H9 (cell line): ENCODE measurements around the gene GPR37L1. TPM values are rescaled to one million over a fixed set of nuclear protein-coding genes. Genes with fewer than 3 reads are reported as not detected.
A peak's percentile ranks its signal among the peaks of the same experiment; 100 is the strongest.

Source experiments
- DNase-seq: peaks from one replicate; pipeline ENCODE4 v3.0.0-alpha.2; 2017
- H2AFZ ChIP-seq: one replicate; pipeline ENCODE4 v1.6.1; 2013; ENCODE audit warnings: mild to moderate bottlenecking, low read length, control low read depth, moderate library complexity
- H2AK5ac ChIP-seq: 2 replicates; pipeline ENCODE4 v1.6.1; 2013; ENCODE audit warnings: low read length, control low read depth, mixed read lengths; ENCODE audit not compliant: insufficient read length
- H2BK120ac ChIP-seq: one replicate; pipeline ENCODE4 v1.6.1; 2013; ENCODE audit warnings: low read depth, mild to moderate bottlenecking, low read length, control low read depth, inconsistent platforms; ENCODE audit not compliant: poor library complexity, severe bottlenecking
- H2BK12ac ChIP-seq: 2 replicates; pipeline ENCODE4 v1.6.1; 2013; ENCODE audit warnings: low read length, control low read depth, mixed read lengths, low read depth; ENCODE audit not compliant: insufficient read length
- H2BK15ac ChIP-seq: 2 replicates; pipeline ENCODE4 v1.6.1; 2013; ENCODE audit warnings: low read depth, low read length, control low read depth
- H2BK20ac ChIP-seq: one replicate; pipeline ENCODE4 v1.6.1; 2013; ENCODE audit warnings: low read depth, mild to moderate bottlenecking, low read length, control low read depth, inconsistent platforms; ENCODE audit not compliant: poor library complexity, severe bottlenecking
- H2BK5ac ChIP-seq: 2 replicates; pipeline ENCODE4 v1.6.1; 2013; ENCODE audit warnings: low read length, control low read depth, mixed read lengths; ENCODE audit not compliant: insufficient read length
- H3K14ac ChIP-seq: 2 replicates; pipeline ENCODE4 v1.6.1; 2013; ENCODE audit warnings: low read length, control low read depth; ENCODE audit not compliant: insufficient read depth
- H3K18ac ChIP-seq: 2 replicates; pipeline ENCODE4 v1.6.1; 2013; ENCODE audit warnings: low read depth, mild to moderate bottlenecking, mixed read lengths, low read length, control low read depth; ENCODE audit not compliant: insufficient read length
- H3K23ac ChIP-seq: 2 replicates; pipeline ENCODE4 v1.6.1; 2013; ENCODE audit warnings: low read length, control low read depth, mixed read lengths, low read depth; ENCODE audit not compliant: insufficient read length
- H3K23me2 ChIP-seq: 2 replicates; pipeline ENCODE4 v1.6.1; 2013; ENCODE audit warnings: low read depth, mild to moderate bottlenecking, mixed read lengths, low read length, control low read depth; ENCODE audit not compliant: insufficient read length, poor library complexity, severe bottlenecking
- H3K27ac ChIP-seq: 2 replicates; pipeline ENCODE4 v1.5.1; 2013; ENCODE audit warnings: low read length, control low read depth, mixed read lengths, low read depth; ENCODE audit not compliant: insufficient read length
- H3K27me3 ChIP-seq: 2 replicates; pipeline ENCODE4 v1.6.1; 2013; ENCODE audit warnings: low read length, control low read depth, inconsistent platforms; ENCODE audit not compliant: insufficient read depth
- H3K4ac ChIP-seq: 2 replicates; pipeline ENCODE4 v1.6.1; 2013; ENCODE audit warnings: low read depth, mild to moderate bottlenecking, control low read depth, inconsistent platforms, low read length, moderate library complexity
- H3K4me1 ChIP-seq: 2 replicates; pipeline ENCODE4 v1.6.1; 2013; ENCODE audit warnings: low read length, control low read depth, inconsistent platforms; ENCODE audit not compliant: insufficient read depth
- H3K4me2 ChIP-seq: 2 replicates; pipeline ENCODE4 v1.6.1; 2013; ENCODE audit warnings: low read length, control low read depth, mixed read lengths; ENCODE audit not compliant: insufficient read length, insufficient read depth
- H3K56ac ChIP-seq: 2 replicates; pipeline ENCODE4 v1.6.1; 2013; ENCODE audit warnings: low read depth, mild to moderate bottlenecking, mixed read lengths, low read length, control low read depth; ENCODE audit not compliant: insufficient read length
- H3K79me1 ChIP-seq: 2 replicates; pipeline ENCODE4 v1.6.1; 2013; ENCODE audit warnings: low read depth, mild to moderate bottlenecking, moderate library complexity, low read length, control low read depth, inconsistent platforms; ENCODE audit not compliant: insufficient read depth, poor library complexity, severe bottlenecking
- H3K79me2 ChIP-seq: 2 replicates; pipeline ENCODE4 v1.6.1; 2013; ENCODE audit warnings: low read length, control low read depth, inconsistent platforms; ENCODE audit not compliant: insufficient read depth
- H3K9ac ChIP-seq: 2 replicates; pipeline ENCODE4 v1.6.1; 2013; ENCODE audit warnings: low read length, control low read depth, mixed read lengths; ENCODE audit not compliant: insufficient read length; ENCODE audit errors: extremely low read depth
- H3K9me3 ChIP-seq: one replicate; pipeline ENCODE4 v1.6.1; 2013; ENCODE audit warnings: low read depth, low read length, inconsistent platforms; ENCODE audit not compliant: control insufficient read depth
- H3T11ph ChIP-seq: one replicate; pipeline ENCODE4 v1.6.1; 2013; ENCODE audit warnings: mild to moderate bottlenecking, low read length, control low read depth, inconsistent platforms
- H4K20me1 ChIP-seq: one replicate; pipeline ENCODE4 v1.6.1; 2013; ENCODE audit not compliant: control insufficient read depth, insufficient read length, insufficient read depth
- H4K5ac ChIP-seq: 2 replicates; pipeline ENCODE4 v1.6.1; 2013; ENCODE audit warnings: low read depth, mild to moderate bottlenecking, mixed read lengths, low read length, control low read depth; ENCODE audit not compliant: insufficient read length
- H4K8ac ChIP-seq: replicated peaks from 2 replicates; pipeline ENCODE4 v1.6.1; 2013; ENCODE audit warnings: low read length, control low read depth, mixed read lengths, low read depth; ENCODE audit not compliant: insufficient read length
- H4K91ac ChIP-seq: 2 replicates; pipeline ENCODE4 v1.6.1; 2013; ENCODE audit warnings: low read depth, mild to moderate bottlenecking, moderate library complexity, mixed read lengths, low read length, control low read depth; ENCODE audit not compliant: insufficient read length
- H3K27ac Mint-ChIP-seq, 3 experiments: 2 replicates in 2 of 3; 3 replicates in 1 of 3; pipeline ENCODE4 v1.8.0; 2020 to 2021; ENCODE audit warnings: mixed read lengths in 3 of 3, mild to moderate bottlenecking in 1 of 3, moderate library complexity in 1 of 3
- H3K27me3 Mint-ChIP-seq: 2 replicates; pipeline ENCODE4 v1.8.0; 2021; ENCODE audit warnings: low read depth, mild to moderate bottlenecking, moderate library complexity, mixed read lengths
- H3K36me3 Mint-ChIP-seq, 3 experiments: 2 replicates in 2 of 3; 3 replicates in 1 of 3; pipeline ENCODE4 v1.8.0; 2020 to 2021; ENCODE audit warnings: low read depth in 3 of 3, mixed read lengths in 3 of 3; ENCODE audit not compliant: insufficient read depth in 1 of 3
- H3K4me1 Mint-ChIP-seq, 2 experiments: 2 replicates each; pipeline ENCODE4 v1.8.0; 2020; ENCODE audit warnings: mixed read lengths in 2 of 2
- H3K4me3 Mint-ChIP-seq, 2 experiments: 2 replicates in 1 of 2; 3 replicates in 1 of 2; pipeline ENCODE4 v1.8.0; 2020 to 2021; ENCODE audit warnings: mild to moderate bottlenecking in 2 of 2, mixed read lengths in 2 of 2, moderate library complexity in 1 of 2
- H3K9me3 Mint-ChIP-seq, 2 experiments: 2 replicates in 1 of 2; 3 replicates in 1 of 2; pipeline ENCODE4 v1.8.0; 2020; ENCODE audit warnings: mild to moderate bottlenecking in 2 of 2, mixed read lengths in 2 of 2, moderate library complexity in 1 of 2
- CTCF ChIP-seq: fragments of 200-600 bp; sonication (generic); conservative IDR thresholded peaks from 3 replicates; pipeline ENCODE4 v1.8.0; 2021; ENCODE audit warnings: antibody characterized with exemption, mild to moderate bottlenecking
- WGBS: extraction: QIAGEN DNeasy Blood & Tissue Kit; methylation state at CpG from one replicate; pipeline ENCODE4 v1.1.7; 2013; ENCODE audit warnings: missing lambda C conversion rate, low lambda C conversion rate, mixed read lengths; ENCODE audit not compliant: insufficient read length; ENCODE audit errors: extremely low coverage; 5-methylcytosine and 5-hydroxymethylcytosine counted together
- total RNA-seq: library from RNA; stranded (reverse); gene quantifications from 2 replicates; pipeline ENCODE4 v1.2.1, GENCODE V29; 2021

Gene GPR37L1
- total RNA-seq, 1 experiment from 2014 or later = 0.11 TPM

GRCh38 chr1:202171292-202172014, 48.7 kb downstream of the GPR37L1 start:
- Histone ChIP-seq H3K18ac (no peak overlapping the region), H2BK20ac (no peak overlapping the region), H2AFZ (no peak overlapping the region), H2AK5ac (no peak overlapping the region), H3T11ph (no peak overlapping the region), H2BK12ac (no peak overlapping the region), H3K27ac (no peak overlapping the region), H3K4me2 (no peak overlapping the region), H3K23ac (no peak overlapping the region), H4K5ac (no peak overlapping the region), H2BK15ac (no peak overlapping the region), H2BK120ac (no peak overlapping the region), H3K4ac (no peak overlapping the region), H3K9ac (no peak overlapping the region), H3K79me1 (no peaks in the 10 kb centered on the region), H3K79me2 (no peaks in the 10 kb centered on the region), H3K23me2 (no peaks in the 10 kb centered on the region), H3K27me3 (no peaks in the 10 kb centered on the region), H3K56ac (no peak overlapping the region), H3K14ac (no peak overlapping the region; the same call in 1 of the 2 replicates), H4K8ac (no peak overlapping the region), H3K9me3 (no peaks in the 10 kb centered on the region), H4K20me1 (no peaks in the 10 kb centered on the region), H2BK5ac (no peak overlapping the region), H4K91ac (no peak overlapping the region), H3K4me1 (no peaks in the 10 kb centered on the region)
- no CpG with 5 or more reads among the region's 11 CpGs for WGBS
- no peak for DNase-seq
- H3K36me3 Mint-ChIP-seq = no peaks in the 10 kb centered on the region
- no peak overlapping the region for H3K4me3 Mint-ChIP-seq
- H3K9me3 Mint-ChIP-seq = no peaks in the 10 kb centered on the region
- H3K27ac Mint-ChIP-seq = peak overlapping the region in 1 of 3 experiments; percentile 44; a peak in 1 of 7 replicates
- no peak for TF ChIP-seq CTCF
- H3K27me3 Mint-ChIP-seq = peaks cover 2% of the 10 kb centered on the region; the same call in 1 of the 2 replicates
- H3K4me1 Mint-ChIP-seq = peaks cover 2 to 19% of the 10 kb centered on the region in 2 experiments
